IMR-90 (cell line): ENCODE measurements around the gene HOXB6.

Experiments
- BHLHE40 ChIP-seq: fragments of 150-350 bp; IDR thresholded peaks from 2 replicates; pipeline ENCODE4 v1.6.1; 2016; ENCODE audit warnings: mild to moderate bottlenecking, low read depth, low read length
- MAFK ChIP-seq: IDR thresholded peaks from 2 replicates; pipeline ENCODE4 v1.6.1; 2012; ENCODE audit warnings: low read depth, low read length, improper control_type of control experiment
- MXI1 ChIP-seq: IDR thresholded peaks from 2 replicates; pipeline ENCODE4 v1.6.1; 2012; ENCODE audit warnings: low read depth, mild to moderate bottlenecking, low read length, moderate library complexity, borderline replicate concordance
- POLR2A ChIP-seq: IDR thresholded peaks from 2 replicates; pipeline ENCODE4 v1.6.1; 2012; ENCODE audit warnings: mild to moderate bottlenecking, low read depth, low read length
- RCOR1 ChIP-seq: IDR thresholded peaks from 2 replicates; pipeline ENCODE4 v1.6.1; 2012; ENCODE audit warnings: mild to moderate bottlenecking, low read length, improper control_type of control experiment; ENCODE audit not compliant: insufficient replicate concordance
- TF ChIP-seq, protein P1 (sequence below): conservative IDR thresholded peaks from 2 replicates; pipeline ENCODE4 v1.5.1; 2012; ENCODE audit warnings: mild to moderate bottlenecking, low read depth, low read length, improper control_type of control experiment
- TF ChIP-seq, protein P2 (sequence below): fragments of 150-350 bp; IDR thresholded peaks from 2 replicates; pipeline ENCODE4 v1.6.1; 2017; ENCODE audit warnings: mild to moderate bottlenecking, antibody characterized with exemption, low read length, low read depth

DNA sequence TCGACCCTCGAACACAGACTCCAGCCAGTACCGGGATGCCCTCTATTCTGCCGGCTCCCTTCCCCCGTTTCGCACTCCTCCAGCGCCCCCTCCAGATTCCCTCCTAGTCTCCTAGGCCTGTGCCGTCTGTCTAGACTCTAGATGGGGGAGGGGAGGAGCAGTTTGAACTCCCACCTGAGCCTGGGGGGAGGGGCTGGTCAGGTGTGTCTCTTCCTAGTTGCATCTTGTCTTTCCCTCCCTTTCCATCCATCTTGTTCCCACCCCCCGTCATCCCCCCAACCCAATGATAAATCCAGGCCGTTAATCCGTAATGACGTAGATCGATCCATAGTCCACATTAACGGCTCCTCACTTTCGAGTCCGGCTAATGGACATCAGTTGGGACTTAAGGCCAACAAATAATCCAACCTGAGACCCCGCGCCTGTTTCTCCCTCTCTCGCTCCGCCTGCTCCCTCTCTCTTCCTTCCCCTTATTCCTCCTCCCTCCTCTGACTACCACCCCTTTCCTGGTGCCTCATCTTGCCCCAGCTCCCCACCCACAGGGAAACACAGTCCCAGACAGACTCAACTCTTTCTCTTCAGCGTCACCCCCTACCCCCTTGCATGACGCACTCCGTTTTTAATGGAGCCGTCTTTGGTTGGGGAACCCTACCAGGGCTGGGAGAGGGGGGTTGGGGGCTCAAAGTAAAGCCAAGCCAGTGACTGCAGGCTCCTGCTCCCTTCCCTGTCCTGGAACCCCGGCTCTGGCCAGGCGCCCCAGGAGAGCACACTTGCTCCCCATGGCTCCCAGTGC is 7.9 kb downstream of the HOXB6 start:
- TF ChIP-seq, protein P1, sequence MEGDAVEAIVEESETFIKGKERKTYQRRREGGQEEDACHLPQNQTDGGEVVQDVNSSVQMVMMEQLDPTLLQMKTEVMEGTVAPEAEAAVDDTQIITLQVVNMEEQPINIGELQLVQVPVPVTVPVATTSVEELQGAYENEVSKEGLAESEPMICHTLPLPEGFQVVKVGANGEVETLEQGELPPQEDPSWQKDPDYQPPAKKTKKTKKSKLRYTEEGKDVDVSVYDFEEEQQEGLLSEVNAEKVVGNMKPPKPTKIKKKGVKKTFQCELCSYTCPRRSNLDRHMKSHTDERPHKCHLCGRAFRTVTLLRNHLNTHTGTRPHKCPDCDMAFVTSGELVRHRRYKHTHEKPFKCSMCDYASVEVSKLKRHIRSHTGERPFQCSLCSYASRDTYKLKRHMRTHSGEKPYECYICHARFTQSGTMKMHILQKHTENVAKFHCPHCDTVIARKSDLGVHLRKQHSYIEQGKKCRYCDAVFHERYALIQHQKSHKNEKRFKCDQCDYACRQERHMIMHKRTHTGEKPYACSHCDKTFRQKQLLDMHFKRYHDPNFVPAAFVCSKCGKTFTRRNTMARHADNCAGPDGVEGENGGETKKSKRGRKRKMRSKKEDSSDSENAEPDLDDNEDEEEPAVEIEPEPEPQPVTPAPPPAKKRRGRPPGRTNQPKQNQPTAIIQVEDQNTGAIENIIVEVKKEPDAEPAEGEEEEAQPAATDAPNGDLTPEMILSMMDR: no peak
- TF ChIP-seq POLR2A (peak; percentile 59; the same call in 1 of the 2 replicates), MXI1 (no peak), BHLHE40 (no peak), MAFK (no peak), RCOR1 (no peak)
- TF ChIP-seq, protein P2, sequence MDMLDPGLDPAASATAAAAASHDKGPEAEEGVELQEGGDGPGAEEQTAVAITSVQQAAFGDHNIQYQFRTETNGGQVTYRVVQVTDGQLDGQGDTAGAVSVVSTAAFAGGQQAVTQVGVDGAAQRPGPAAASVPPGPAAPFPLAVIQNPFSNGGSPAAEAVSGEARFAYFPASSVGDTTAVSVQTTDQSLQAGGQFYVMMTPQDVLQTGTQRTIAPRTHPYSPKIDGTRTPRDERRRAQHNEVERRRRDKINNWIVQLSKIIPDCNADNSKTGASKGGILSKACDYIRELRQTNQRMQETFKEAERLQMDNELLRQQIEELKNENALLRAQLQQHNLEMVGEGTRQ: no peak
